Mucosa of gallbladder (tissue), 1 donor: Measurements from ENCODE around the gene FAM200B. TPM values are rescaled to one million over a fixed set of nuclear protein-coding genes. Genes with fewer than 3 reads are reported as not detected.
A peak's percentile ranks its signal among the peaks of the same experiment; 100 is the strongest.
"Not testable (repeated sequence)": the region's sequence is repeated elsewhere in the genome, so short reads cannot be mapped to it uniquely, and the experiment has no call there.

Experiments
- DNase-seq: peaks from one replicate; pipeline ENCODE4 v3.0.0-alpha.2; 2020; ENCODE audit warnings: low spot score
- total RNA-seq: library from RNA; stranded (reverse); gene quantifications from one replicate; pipeline ENCODE4 v1.2.1, GENCODE V29; 2021
- donor health status: DM: no; HTN: no; CAD: no.

The FAM200B gene
- total RNA-seq, 1 donor from 2014 or later, result 33.9 TPM

GRCh38 chr4:15695729-15696128 is 14.1 kb downstream of the FAM200B start:
- DNase-seq, result no peak

- no peak for DNase-seq
Measured at GRCh38 chr4:15696866-15697265, 15.2 kb downstream of the FAM200B start.

- peak; percentile 68 for DNase-seq
Measured at GRCh38 chr4:15702941-15703403, 21.3 kb downstream of the FAM200B start, which contains the start of gene BST1. TSS of gene BST1 (plus strand) at chr4:15703065. CDS start at chr4:15703145, 80 bp downstream.

- no peak for DNase-seq
Measured at GRCh38 chr4:15703439-15703838, 21.8 kb downstream of the FAM200B start.

- DNase-seq, result no peak
Measured at GRCh38 chr4:15704129-15704528, 22.5 kb downstream of the FAM200B start.

GRCh38 chr4:15706646-15707362 is 25.2 kb downstream of the FAM200B start:
- DNase-seq, result no peak

GRCh38 chr4:15707363-15707715 is 25.7 kb downstream of the FAM200B start:
- DNase-seq, result no peak

GRCh38 chr4:15711762-15712161 is 30.1 kb downstream of the FAM200B start:
- DNase-seq, result no peak

GRCh38 chr4:15712214-15712613 is 30.6 kb downstream of the FAM200B start:
- no peak for DNase-seq

- DNase-seq, result no peak
Measured at GRCh38 chr4:15714141-15714540, 32.5 kb downstream of the FAM200B start.

- DNase-seq, result peak; percentile 31
Measured at GRCh38 chr4:15714646-15715435, 33.2 kb downstream of the FAM200B start.

- no peak for DNase-seq
Measured at GRCh38 chr4:15716115-15716514, 34.5 kb downstream of the FAM200B start.

GRCh38 chr4:15717086-15717485 is 35.5 kb downstream of the FAM200B start:
- no peak for DNase-seq

GRCh38 chr4:15717657-15718416 is 36.2 kb downstream of the FAM200B start:
- no peak for DNase-seq

- no peak for DNase-seq
Measured at GRCh38 chr4:15718465-15718864, 36.8 kb downstream of the FAM200B start.

- DNase-seq, result peak; percentile 23
Measured at GRCh38 chr4:15718959-15719358, 37.3 kb downstream of the FAM200B start.

- DNase-seq, result no peak
Measured at GRCh38 chr4:15719506-15719905, 37.9 kb downstream of the FAM200B start.

- DNase-seq, result no peak
Measured at GRCh38 chr4:15720851-15721250, 39.2 kb downstream of the FAM200B start.

- DNase-seq, result no peak
Measured at GRCh38 chr4:15725608-15726007, 44.0 kb downstream of the FAM200B start.

- DNase-seq, result peak; percentile 18
Measured at GRCh38 chr4:15729910-15730533, 48.4 kb downstream of the FAM200B start.

GRCh38 chr4:15733061-15733460 is 51.4 kb downstream of the FAM200B start:
- not testable (repeated sequence) for DNase-seq

- no peak for DNase-seq
Measured at GRCh38 chr4:15735536-15735935, 53.9 kb downstream of the FAM200B start.
